Measurements from ENCODE around the gene NOL4L.

- TF ChIP-seq CTCF (IDR thresholded peaks at IDR 0.05) (no peak), POLR2A (IDR thresholded peaks at IDR 0.05) (no peak)
Observed at GRCh38 chr20:32478576-32478975, 106.6 kb downstream of the NOL4L start.

Measured in thyroid gland (tissue), 4 donors.